Activated B cell treated with CpG ODN at 0.5 μM for 24 hours (primary cell): ENCODE results near the gene DNAJC4. TPM values are rescaled to one million over a fixed set of nuclear protein-coding genes. Genes with fewer than 3 reads are reported as not detected.

Experiments used
- ATAC-seq: fragments of 200-7000 bp; cut with Tn5 transposase; one replicate; pipeline ENCODE4 v1.10.0; 2021; ENCODE audit warnings: low read depth, mild to moderate bottlenecking, moderate library complexity
- CTCF ChIA-PET: fragments of 350-600 bp; sonication (Branson Sonifier 250); formaldehyde crosslinking; loops from one replicate; lab custom pipeline; 2021; ENCODE audit warnings: antibody characterized with exemption; lab: Charles Lee
- POLR2A ChIA-PET: fragments of 350-600 bp; sonication (Branson Sonifier 250); formaldehyde crosslinking; loops from one replicate; lab custom pipeline; 2021; ENCODE audit warnings: antibody characterized with exemption; lab: Charles Lee
- DNase-seq: peaks from one replicate; pipeline ENCODE4 v3.0.0; 2022
- H3K27ac Mint-ChIP-seq: one replicate; pipeline ENCODE4 v1.8.0; 2020; ENCODE audit warnings: mixed read lengths
- H3K27me3 Mint-ChIP-seq: one replicate; pipeline ENCODE4 v1.8.0; 2021; ENCODE audit warnings: mixed read lengths
- H3K36me3 Mint-ChIP-seq: one replicate; pipeline ENCODE4 v1.8.0; 2021; ENCODE audit warnings: low read depth, mixed read lengths
- H3K4me1 Mint-ChIP-seq: one replicate; pipeline ENCODE4 v1.8.0; 2021; ENCODE audit warnings: mixed read lengths
- H3K4me3 Mint-ChIP-seq: one replicate; pipeline ENCODE4 v1.8.0; 2020; ENCODE audit warnings: mild to moderate bottlenecking, mixed read lengths
- H3K9me3 Mint-ChIP-seq: one replicate; pipeline ENCODE4 v1.8.0; 2020; ENCODE audit warnings: mixed read lengths
- CTCF ChIP-seq: fragments of 200-600 bp; IDR thresholded peaks from one replicate; pipeline ENCODE4 v1.8.0; 2022; ENCODE audit warnings: antibody characterized with exemption, mild to moderate bottlenecking
- intact Hi-C: fragments of 100-400 bp; cut with micrococcal nuclease; formaldehyde crosslinking; loops from one replicate; pipeline ENCODE4 v1.15.1; 2024
- total RNA-seq: library from RNA; stranded (reverse); gene quantifications from 2 replicates; pipeline ENCODE4 v1.2.3, GENCODE V29; 2022

The DNAJC4 gene
- total RNA-seq, 1 donor from 2014 or later: 53.3 TPM

GRCh38 chr11:64266339-64266738 lies 36.0 kb downstream of the DNAJC4 start:
- no peak overlapping the region for H3K4me3 Mint-ChIP-seq
- no peaks in the 10 kb centered on the region for H3K9me3 Mint-ChIP-seq
- H3K27me3 Mint-ChIP-seq: no peaks in the 10 kb centered on the region
- no peak overlapping the region for H3K27ac Mint-ChIP-seq
- ChIA-PET CTCF (no interaction called here), POLR2A (no interaction called here)
- ATAC-seq (no peak), DNase-seq (no peak)
- TF ChIP-seq CTCF: no peak
- H3K36me3 Mint-ChIP-seq: peaks cover 9% of the 10 kb centered on the region
- peaks cover 19% of the 10 kb centered on the region for H3K4me1 Mint-ChIP-seq
- intact Hi-C loops: no loop called here

GRCh38 chr11:64267207-64267945 lies 37.0 kb downstream of the DNAJC4 start:
- ATAC-seq: no peak

GRCh38 chr11:64268025-64268892 lies 37.9 kb downstream of the DNAJC4 start:
- no peaks in the 10 kb centered on the region for H3K27me3 Mint-ChIP-seq
- ATAC-seq (no peak), DNase-seq (no peak)
- H3K4me1 Mint-ChIP-seq: peaks cover 23% of the 10 kb centered on the region
- intact Hi-C loops: no loop called here
- POLR2A ChIA-PET: interaction anchor here (0.8 to 6.0 kb wide), 13 partner anchors 14 to 1427 kb away, joined by 3 to 119 read pairs (median 22); partner anchors contain the start of genes BAD, DNAJC4, ESRRA and FERMT3
- no peak for TF ChIP-seq CTCF
- no peaks in the 10 kb centered on the region for H3K9me3 Mint-ChIP-seq
- H3K4me3 Mint-ChIP-seq: peak overlapping the region; percentile 97
- CTCF ChIA-PET: interaction anchor here (0.7 to 5.7 kb wide), 7 partner anchors 16 to 64 kb away, joined by 3 to 55 read pairs (median 6); partner anchors contain the start of genes CATSPERZ, PLCB3, PRDX5 and TRMT112
- H3K36me3 Mint-ChIP-seq: peaks cover 11% of the 10 kb centered on the region
- H3K27ac Mint-ChIP-seq: peak overlapping the region; percentile 95

More at GRCh38 chr11:64267207-64267945, 37.0 kb downstream of the DNAJC4 start:
- ChIA-PET CTCF (interaction anchor here (1.1 to 5.7 kb wide), 2 partner anchors 15 to 35 kb away, joined by 3 to 55 read pairs; partner anchors contain the start of gene CATSPERZ), POLR2A (interaction anchor here (4.7 to 6.0 kb wide), 2 partner anchors 22 to 61 kb away, joined by 81 read pairs; partner anchors contain the start of genes FERMT3 and PPP1R14B)
- Mint-ChIP-seq H3K9me3 (no peaks in the 10 kb centered on the region), H3K4me3 (no peak overlapping the region), H3K36me3 (peaks cover 12% of the 10 kb centered on the region), H3K27me3 (no peaks in the 10 kb centered on the region), H3K27ac (no peak overlapping the region), H3K4me1 (peaks cover 23% of the 10 kb centered on the region)
- TF ChIP-seq CTCF: no peak
- DNase-seq: no peak
- intact Hi-C loops: no loop called here

GRCh38 chr11:64268893-64269539 lies 38.7 kb downstream of the DNAJC4 start:
- no peaks in the 10 kb centered on the region for H3K9me3 Mint-ChIP-seq
- CTCF ChIA-PET: interaction anchor here (0.7 to 5.7 kb wide), 6 partner anchors 17 to 64 kb away, joined by 4 to 55 read pairs (median 8); partner anchors contain the start of genes CATSPERZ, PLCB3, PRDX5 and TRMT112
- TF ChIP-seq CTCF: no peak
- H3K27ac Mint-ChIP-seq: peak overlapping the region; percentile 95
- H3K4me3 Mint-ChIP-seq: peak overlapping the region; percentile 97
- DNase-seq (no peak), ATAC-seq (peak; percentile 1)
- intact Hi-C loops: loop anchor here (1.0 kb wide), 7 partner anchors 18 to 116 kb away; partner anchors contain the start of genes CCDC88B, DNAJC4, ESRRA and NUDT22
- H3K4me1 Mint-ChIP-seq: peaks cover 23% of the 10 kb centered on the region
- H3K36me3 Mint-ChIP-seq: peaks cover 11% of the 10 kb centered on the region
- POLR2A ChIA-PET: interaction anchor here (0.8 to 6.0 kb wide), 13 partner anchors 15 to 1428 kb away, joined by 3 to 119 read pairs (median 22); partner anchors contain the start of genes BAD, DNAJC4, ESRRA and FERMT3
- no peaks in the 10 kb centered on the region for H3K27me3 Mint-ChIP-seq
